ENCODE measurements around the gene RNF103.

- TF ChIP-seq POLR2A (IDR thresholded peaks at IDR 0.05) (no peak), CTCF (IDR thresholded peaks at IDR 0.05) (no peak), EP300 (IDR thresholded peaks at IDR 0.05) (no peak)
These were observed 10.2 kb downstream of the RNF103 start for GRCh38 chr2:86613515-86613914.

All from ovary (tissue), 3 donors.